Body of pancreas (tissue), 4 donors: Measurements from ENCODE around the gene KLHL18. TPM values are rescaled to one million over a fixed set of nuclear protein-coding genes. Genes with fewer than 3 reads are reported as not detected.

ENCODE experiments used
- ATAC-seq: fragments of 150-250 bp; one replicate; pipeline ENCODE4 v1.9.1; 2016
- DNase-seq, 4 donors: peaks; one replicate each; pipeline ENCODE4 v3.0.0-alpha.2; 2019
- H3K27ac ChIP-seq, 4 donors: fragments of 200-600 bp; sonication (generic); 1 replicate in 3 of 4; 2 replicates in 1 of 4; pipeline versions ENCODE4 v1.5.1 to v1.6.1; 2016 to 2019; ENCODE audit warnings: mild to moderate bottlenecking in 1 of 4, mixed read lengths in 1 of 4, moderate library complexity in 1 of 4
- H3K27me3 ChIP-seq, 2 donors: fragments of 200-600 bp; sonication (generic); one replicate each; pipeline ENCODE4 v1.6.0; 2016; ENCODE audit warnings: mild to moderate bottlenecking in 1 of 2
- H3K36me3 ChIP-seq, 2 donors: fragments of 200-600 bp; sonication (generic); replicated peaks in 1 of 2; 2 replicates each; pipeline ENCODE4 v1.5.1; 2016; ENCODE audit warnings: low read depth in 2 of 2; ENCODE audit not compliant: insufficient read depth in 1 of 2
- H3K4me1 ChIP-seq: fragments of 200-600 bp; sonication (generic); one replicate; pipeline ENCODE4 v1.6.0; 2016
- H3K4me3 ChIP-seq, 2 donors: fragments of 200-600 bp; sonication (generic); 1 replicate in 1 of 2; 2 replicates in 1 of 2; pipeline ENCODE4 v1.5.1; 2016 to 2019
- H3K9me3 ChIP-seq, 3 donors: fragments of 200-600 bp; sonication (generic); 1 replicate in 2 of 3; 2 replicates in 1 of 3; pipeline ENCODE4 v1.5.1; 2016
- CTCF ChIP-seq, 7 experiments: fragments of 450-650 bp in 4 of 7; fragments of 200-600 bp in 3 of 7; sonication (generic) in 3 of 7; IDR thresholded peaks; one replicate each; pipeline ENCODE4 v1.5.1; 2016 to 2019; ENCODE audit warnings: antibody characterized with exemption in 7 of 7
- POLR2A ChIP-seq, 3 donors: fragments of 450-650 bp; IDR thresholded peaks; one replicate each; pipeline ENCODE4 v1.6.1; 2016; ENCODE audit warnings: antibody characterized with exemption in 3 of 3, mild to moderate bottlenecking in 2 of 3
- WGBS, 2 donors: methylation state at CpG; one replicate each; pipeline ENCODE4 v1.1.5; 2017; 5-methylcytosine and 5-hydroxymethylcytosine counted together
- intact Hi-C: fragments of 100-400 bp; cut with DNase I; formaldehyde crosslinking; loops from one replicate; pipeline ENCODE4 v1.15.1; 2023
- total RNA-seq, 2 donors: library from RNA; depleted of rRNA; stranded (reverse); fragments of >200 nt; gene quantifications; one replicate each; pipeline ENCODE4 v1.1.0, GENCODE V29; 2016

KLHL18 gene
- total RNA-seq, 2 donors from 2014 or later = 7.3 to 8.6 TPM

GRCh38 chr3:47381317-47382157 lies 98.8 kb downstream of the KLHL18 start:
- Histone ChIP-seq H3K4me1 (peaks cover 55% of the 10 kb centered on the region), H3K4me3 (peak overlapping the region; percentile 84 to 91), H3K36me3 (no peaks in the 10 kb centered on the region), H3K27ac (peak overlapping the region; percentile 86 to 96 (median 94)), H3K27me3 (no peaks in the 10 kb centered on the region), H3K9me3 (no peaks in the 10 kb centered on the region)
- TF ChIP-seq CTCF (IDR thresholded peaks at IDR 0.05) (peak in 1 of 7 experiments; percentile 1), POLR2A (IDR thresholded peaks at IDR 0.05) (no peak)
- intact Hi-C loops = no loop called here
- DNase-seq (peak; percentile 75 to 86 (median 80)), ATAC-seq (peak; percentile 57)
- 3 to 6% methylated on average over 27 to 44 of the region's 44 CpGs for WGBS, 2 donors

GRCh38 chr3:47384425-47384824 lies 101.7 kb downstream of the KLHL18 start:
- 64 to 67% methylated on average over 4 of the region's 4 CpGs for WGBS, 2 donors
- peaks cover 51% of the 10 kb centered on the region for H3K4me1 ChIP-seq

GRCh38 chr3:47385007-47385406 lies 102.3 kb downstream of the KLHL18 start:
- intact Hi-C loops = no loop called here
- Histone ChIP-seq H3K4me3 (no peak overlapping the region), H3K9me3 (no peaks in the 10 kb centered on the region), H3K4me1 (peaks cover 45% of the 10 kb centered on the region), H3K36me3 (no peaks in the 10 kb centered on the region), H3K27me3 (no peaks in the 10 kb centered on the region), H3K27ac (peak overlapping the region in 2 of 4 donors; percentile 3 to 36)
- DNase-seq (no peak), ATAC-seq (no peak)
- 59 to 63% methylated on average over 4 of the region's 4 CpGs for WGBS, 2 donors
- TF ChIP-seq CTCF (IDR thresholded peaks at IDR 0.05) = no peak
- no peak for TF ChIP-seq POLR2A (IDR thresholded peaks at IDR 0.05)

More at GRCh38 chr3:47384425-47384824, 101.7 kb downstream of the KLHL18 start:
- ATAC-seq (no peak), DNase-seq (no peak)
- Histone ChIP-seq H3K36me3 (no peaks in the 10 kb centered on the region), H3K4me3 (no peak overlapping the region), H3K27me3 (no peaks in the 10 kb centered on the region), H3K27ac (peak overlapping the region in 1 of 4 donors; percentile 3), H3K9me3 (no peaks in the 10 kb centered on the region)
- TF ChIP-seq CTCF (IDR thresholded peaks at IDR 0.05) (no peak), POLR2A (IDR thresholded peaks at IDR 0.05) (no peak)
- intact Hi-C loops = no loop called here

GRCh38 chr3:47385796-47386195 lies 103.1 kb downstream of the KLHL18 start:
- TF ChIP-seq POLR2A (IDR thresholded peaks at IDR 0.05) (no peak), CTCF (IDR thresholded peaks at IDR 0.05) (no peak)
- ATAC-seq (no peak), DNase-seq (no peak)
- no peak overlapping the region for H3K4me3 ChIP-seq
- H3K27me3 ChIP-seq = no peaks in the 10 kb centered on the region
- H3K27ac ChIP-seq = peak overlapping the region in 2 of 4 donors; percentile 3 to 36
- H3K9me3 ChIP-seq = no peaks in the 10 kb centered on the region
- H3K36me3 ChIP-seq = no peaks in the 10 kb centered on the region
- peaks cover 44% of the 10 kb centered on the region for H3K4me1 ChIP-seq
- WGBS, 2 donors = 62 to 69% methylated on average over 2 of the region's 2 CpGs
- intact Hi-C loops = no loop called here
